Adipocyte (in vitro differentiated cells): ENCODE results near the gene INO80D.
"Not testable (repeated sequence)": the region's sequence is repeated elsewhere in the genome, so short reads cannot be mapped to it uniquely, and the experiment has no call there.

ENCODE experiments used
- DNase-seq: peaks from one replicate; pipeline ENCODE4 v3.0.0-alpha.2; 2015; ENCODE audit warnings: low read depth
- H3K27me3 ChIP-seq: replicated peaks from 2 replicates; pipeline ENCODE4 v1.7.0; 2013; ENCODE audit warnings: mild to moderate bottlenecking, low read length, moderate library complexity; ENCODE audit not compliant: control insufficient read depth, insufficient read depth
- H3K36me3 ChIP-seq: 2 replicates; pipeline ENCODE4 v1.7.0; 2013; ENCODE audit warnings: low read length, mild to moderate bottlenecking, moderate library complexity; ENCODE audit not compliant: control insufficient read depth, insufficient read depth, severe bottlenecking
- H3K4me1 ChIP-seq: 2 replicates; pipeline ENCODE4 v1.7.0; 2013; ENCODE audit warnings: mild to moderate bottlenecking, low read length, moderate library complexity; ENCODE audit not compliant: control insufficient read depth, insufficient read depth
- H3K4me3 ChIP-seq: 2 replicates; pipeline ENCODE4 v1.7.0; 2013; ENCODE audit warnings: mild to moderate bottlenecking, low read length, moderate library complexity
- H3K9ac ChIP-seq: 2 replicates; pipeline ENCODE4 v1.7.0; 2013; ENCODE audit warnings: mild to moderate bottlenecking, low read length, moderate library complexity
- H3K9me3 ChIP-seq: 2 replicates; pipeline ENCODE4 v1.7.0; 2013; ENCODE audit warnings: mild to moderate bottlenecking, low read length, moderate library complexity; ENCODE audit not compliant: control insufficient read depth

Gene INO80D

GRCh38 chr2:206082298-206082843 is 3.6 kb downstream of the INO80D start:
- Histone ChIP-seq H3K36me3 (no peaks in the 10 kb centered on the region), H3K4me3 (no peak overlapping the region), H3K4me1 (peaks cover 17% of the 10 kb centered on the region), H3K27me3 (no peaks in the 10 kb centered on the region), H3K9me3 (no peaks in the 10 kb centered on the region), H3K9ac (no peak overlapping the region)
- DNase-seq = no peak

DNA sequence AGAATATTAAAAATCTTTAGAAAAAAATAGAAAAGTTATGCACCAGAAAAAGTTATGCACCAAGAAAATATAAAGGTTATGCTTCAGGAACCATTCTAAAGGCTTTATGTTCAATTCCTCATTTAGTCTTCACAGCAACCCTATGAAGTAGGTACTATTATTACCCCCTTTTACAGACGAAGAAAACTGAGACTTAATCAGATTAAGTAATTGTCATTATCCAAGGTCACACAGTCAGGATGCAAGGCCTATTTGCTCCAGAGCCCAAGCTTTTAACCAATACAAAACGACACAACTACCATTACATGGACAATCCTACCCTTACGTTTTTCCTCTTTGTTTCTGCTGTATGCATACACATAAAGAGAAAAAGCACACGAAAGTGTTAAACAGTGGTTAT is 5.0 kb downstream of the INO80D start:
- Histone ChIP-seq H3K9me3 (no peaks in the 10 kb centered on the region), H3K4me1 (peaks cover 12% of the 10 kb centered on the region), H3K27me3 (no peaks in the 10 kb centered on the region), H3K9ac (no peak overlapping the region), H3K36me3 (no peaks in the 10 kb centered on the region), H3K4me3 (no peak overlapping the region)
- DNase-seq = no peak

DNA sequence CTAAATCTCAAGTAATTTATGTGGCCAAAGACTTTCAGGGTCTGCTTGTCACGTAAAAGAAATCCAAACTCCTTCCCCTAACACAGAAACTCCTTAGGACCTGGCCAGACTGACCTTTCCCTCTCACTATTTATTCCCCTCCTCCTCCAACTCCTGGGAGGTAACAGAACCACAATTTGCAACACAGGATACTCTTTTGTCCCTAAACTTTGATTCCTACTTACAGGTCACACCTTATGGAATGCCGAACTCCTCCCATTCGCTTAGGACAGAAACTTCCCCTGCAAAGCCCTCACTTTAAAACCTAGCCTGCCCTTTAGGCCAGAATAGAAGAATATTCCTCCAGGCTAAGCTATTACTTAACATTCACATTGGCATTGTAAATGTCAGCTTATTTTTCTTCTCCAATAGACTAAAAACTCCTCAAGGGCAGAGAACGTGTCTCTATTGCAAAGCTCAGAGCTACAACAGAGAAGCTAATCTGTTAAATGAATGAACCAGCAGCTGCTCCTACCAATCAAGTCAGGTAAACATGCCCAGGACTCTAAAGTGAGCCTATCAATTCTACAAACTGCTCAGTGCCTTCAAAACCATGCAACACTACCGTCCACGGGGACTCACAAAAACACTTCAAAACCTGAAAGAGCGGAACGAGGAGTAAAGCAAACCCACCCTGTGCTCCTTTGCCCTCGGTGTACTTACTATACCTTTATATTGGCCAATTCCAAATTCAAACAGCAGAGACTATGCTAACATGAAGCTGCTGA is 6.1 kb downstream of the INO80D start:
- H3K4me3 ChIP-seq = no peak overlapping the region
- no peak overlapping the region for H3K9ac ChIP-seq
- H3K36me3 ChIP-seq = no peaks in the 10 kb centered on the region
- no peaks in the 10 kb centered on the region for H3K9me3 ChIP-seq
- DNase-seq = no peak
- no peaks in the 10 kb centered on the region for H3K27me3 ChIP-seq
- peaks cover 12% of the 10 kb centered on the region for H3K4me1 ChIP-seq

DNA sequence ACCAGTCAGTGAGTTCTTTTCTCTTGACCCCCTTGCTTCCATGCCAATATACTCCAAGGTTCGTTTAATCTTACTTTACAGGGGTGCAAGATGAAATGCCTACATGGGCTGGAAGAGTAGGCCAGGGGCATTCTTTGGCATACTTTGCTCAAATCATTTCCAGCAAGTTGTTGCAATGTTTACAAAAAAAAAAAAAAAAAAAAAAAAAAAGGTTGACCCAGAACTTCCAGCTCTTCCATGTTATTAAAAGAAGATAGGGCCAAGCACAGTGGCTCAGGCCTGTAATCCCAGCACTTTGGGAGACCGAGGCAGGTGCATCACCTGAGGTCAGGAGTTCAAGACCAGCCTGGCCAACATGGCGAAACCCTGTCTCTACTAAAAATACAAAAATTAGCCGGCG is 8.1 kb downstream of the INO80D start:
- H3K4me1 ChIP-seq, H3K27me3 ChIP-seq, H3K9me3 ChIP-seq, H3K36me3 ChIP-seq, H3K9ac ChIP-seq, H3K4me3 ChIP-seq: not testable (repeated sequence)
- peak; percentile 2 for DNase-seq

DNA sequence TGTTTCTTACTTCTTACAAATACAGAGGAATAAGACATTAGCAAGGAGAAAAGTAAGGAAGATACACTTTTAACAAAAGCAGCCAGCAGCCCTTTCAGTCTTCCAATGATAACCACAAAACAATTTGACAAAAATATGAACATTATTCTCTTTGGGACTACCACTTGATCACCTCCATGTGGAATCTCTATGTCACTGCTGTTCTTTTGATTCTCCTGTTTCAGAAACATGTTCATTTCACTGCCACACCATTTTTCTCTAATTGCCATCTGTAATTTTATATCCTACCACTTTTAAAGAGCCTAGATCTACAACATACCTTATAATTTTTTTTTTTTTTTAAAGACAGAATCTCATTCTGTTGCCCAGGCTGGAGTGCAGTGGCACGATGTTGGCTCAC is 10.9 kb downstream of the INO80D start:
- Histone ChIP-seq H3K4me3 (no peak overlapping the region), H3K9ac (no peak overlapping the region), H3K36me3 (no peaks in the 10 kb centered on the region), H3K4me1 (peaks cover 6% of the 10 kb centered on the region), H3K9me3 (no peaks in the 10 kb centered on the region), H3K27me3 (no peaks in the 10 kb centered on the region)
- DNase-seq = no peak

GRCh38 chr2:206071807-206072206 is 14.2 kb downstream of the INO80D start:
- H3K4me3 ChIP-seq = no peak overlapping the region
- H3K36me3 ChIP-seq = no peaks in the 10 kb centered on the region
- no peaks in the 10 kb centered on the region for H3K4me1 ChIP-seq
- H3K9me3 ChIP-seq = no peaks in the 10 kb centered on the region
- no peaks in the 10 kb centered on the region for H3K27me3 ChIP-seq
- H3K9ac ChIP-seq = no peak overlapping the region
- DNase-seq = no peak

- no peaks in the 10 kb centered on the region for H3K9me3 ChIP-seq
- no peak for DNase-seq
- no peak overlapping the region for H3K4me3 ChIP-seq
Measured at GRCh38 chr2:206069417-206069816, 16.6 kb downstream of the INO80D start.

GRCh38 chr2:206068207-206068606 is 17.8 kb downstream of the INO80D start:
- Histone ChIP-seq H3K36me3 (peaks cover 2% of the 10 kb centered on the region), H3K4me1 (no peaks in the 10 kb centered on the region), H3K9ac (no peak overlapping the region), H3K27me3 (no peaks in the 10 kb centered on the region), H3K9me3 (no peaks in the 10 kb centered on the region), H3K4me3 (no peak overlapping the region)
- no peak for DNase-seq

More at GRCh38 chr2:206069417-206069816, 16.6 kb downstream of the INO80D start:
- Histone ChIP-seq H3K36me3 (no peaks in the 10 kb centered on the region), H3K27me3 (no peaks in the 10 kb centered on the region), H3K4me1 (no peaks in the 10 kb centered on the region), H3K9ac (no peak overlapping the region)

- H3K4me3 ChIP-seq = no peak overlapping the region
- DNase-seq = no peak
- H3K36me3 ChIP-seq = peaks cover 25% of the 10 kb centered on the region
- no peaks in the 10 kb centered on the region for H3K27me3 ChIP-seq
- no peaks in the 10 kb centered on the region for H3K9me3 ChIP-seq
- H3K9ac ChIP-seq = no peak overlapping the region
- H3K4me1 ChIP-seq = no peaks in the 10 kb centered on the region
Measured at GRCh38 chr2:206064077-206064476, 21.9 kb downstream of the INO80D start.

GRCh38 chr2:206063635-206064034 is 22.3 kb downstream of the INO80D start:
- H3K4me1 ChIP-seq = no peaks in the 10 kb centered on the region
- H3K27me3 ChIP-seq = no peaks in the 10 kb centered on the region
- H3K9ac ChIP-seq = no peak overlapping the region
- H3K36me3 ChIP-seq = peaks cover 25% of the 10 kb centered on the region
- H3K4me3 ChIP-seq = no peak overlapping the region
- no peaks in the 10 kb centered on the region for H3K9me3 ChIP-seq
- DNase-seq = no peak

GRCh38 chr2:206062724-206063123 is 23.2 kb downstream of the INO80D start:
- no peak overlapping the region for H3K4me3 ChIP-seq
- no peaks in the 10 kb centered on the region for H3K4me1 ChIP-seq
- H3K9me3 ChIP-seq = no peaks in the 10 kb centered on the region
- H3K9ac ChIP-seq = no peak overlapping the region
- DNase-seq = no peak
- no peaks in the 10 kb centered on the region for H3K27me3 ChIP-seq
- H3K36me3 ChIP-seq = peaks cover 25% of the 10 kb centered on the region

GRCh38 chr2:206056286-206056685 is 29.7 kb downstream of the INO80D start:
- no peaks in the 10 kb centered on the region for H3K9me3 ChIP-seq
- no peak overlapping the region for H3K9ac ChIP-seq
- no peaks in the 10 kb centered on the region for H3K27me3 ChIP-seq
- no peak for DNase-seq
- H3K4me1 ChIP-seq = no peaks in the 10 kb centered on the region
- peaks cover 32% of the 10 kb centered on the region for H3K36me3 ChIP-seq
- no peak overlapping the region for H3K4me3 ChIP-seq
